Lower lobe of right lung (tissue), 2 donors: ENCODE results near the gene PFN1. TPM values are rescaled to one million over a fixed set of nuclear protein-coding genes. Genes with fewer than 3 reads are reported as not detected.

ENCODE experiments used
- ATAC-seq, 2 donors: fragments of 200-7000 bp; cut with Tn5 transposase; one replicate each; pipeline ENCODE4 v1.9.1; 2020 to 2022; ENCODE audit warnings: mild to moderate bottlenecking in 2 of 2, moderate library complexity in 2 of 2
- DNase-seq: peaks from one replicate; pipeline ENCODE4 v3.0.0-alpha.2; 2020
- H3K27ac ChIP-seq: fragments of 200-600 bp; one replicate; pipeline ENCODE4 v1.8.0; 2022
- H3K27me3 ChIP-seq: fragments of 200-600 bp; one replicate; pipeline ENCODE4 v1.8.0; 2022; ENCODE audit warnings: low read depth
- H3K36me3 ChIP-seq: fragments of 200-600 bp; one replicate; pipeline ENCODE4 v1.8.0; 2022; ENCODE audit warnings: mild to moderate bottlenecking
- H3K4me1 ChIP-seq: fragments of 200-600 bp; one replicate; pipeline ENCODE4 v1.8.0; 2022
- H3K4me3 ChIP-seq: fragments of 200-600 bp; one replicate; pipeline ENCODE4 v1.8.0; 2022; ENCODE audit warnings: mild to moderate bottlenecking
- H3K9me3 ChIP-seq: fragments of 200-600 bp; one replicate; pipeline ENCODE4 v1.8.0; 2022
- CTCF ChIP-seq: fragments of 200-600 bp; IDR thresholded peaks from one replicate; pipeline ENCODE4 v1.8.0; 2022; ENCODE audit warnings: antibody characterized with exemption, mild to moderate bottlenecking
- intact Hi-C: fragments of 100-400 bp; cut with DNase I; formaldehyde crosslinking; loops from one replicate; pipeline ENCODE4 v1.11.0; 2022
- total RNA-seq: library from RNA; stranded (reverse); fragmentation: NEBNext Ultra II Directional; extraction: Animal tissue kit (Norgen Biotek cat#: 25700); gene quantifications from one replicate; pipeline ENCODE4 v1.2.1, GENCODE V29; 2021
- donor health status: DM: no; HTN: yes; CAD: no; lungs with severe emphysema.

The PFN1 gene
- total RNA-seq, 1 donor from 2014 or later: 528 TPM

- intact Hi-C loops: no loop called here
- ATAC-seq (peak in 1 of 2 donors; percentile 7), DNase-seq (no peak)
- Histone ChIP-seq H3K4me3 (no peak overlapping the region), H3K9me3 (no peaks in the 10 kb centered on the region), H3K27ac (no peak overlapping the region), H3K27me3 (no peaks in the 10 kb centered on the region), H3K36me3 (peaks cover 33% of the 10 kb centered on the region), H3K4me1 (peaks cover 6% of the 10 kb centered on the region)
- TF ChIP-seq CTCF: peak; percentile 34
These were observed 8.2 kb upstream of the PFN1 start for GRCh38 chr17:4956493-4957061.

GRCh38 chr17:4955091-4955490 lies 6.8 kb upstream of the PFN1 start:
- ATAC-seq (no peak), DNase-seq (no peak)
- peaks cover 24% of the 10 kb centered on the region for H3K36me3 ChIP-seq
- H3K27ac ChIP-seq: no peak overlapping the region
- no peak overlapping the region for H3K4me3 ChIP-seq
- peaks cover 18% of the 10 kb centered on the region for H3K4me1 ChIP-seq
- intact Hi-C loops: no loop called here
- H3K27me3 ChIP-seq: no peaks in the 10 kb centered on the region
- H3K9me3 ChIP-seq: no peaks in the 10 kb centered on the region
- no peak for TF ChIP-seq CTCF

GRCh38 chr17:4953451-4953961 lies 5.2 kb upstream of the PFN1 start:
- ATAC-seq (no peak), DNase-seq (no peak)
- no peaks in the 10 kb centered on the region for H3K27me3 ChIP-seq
- H3K4me1 ChIP-seq: peaks cover 18% of the 10 kb centered on the region
- intact Hi-C loops: no loop called here
- no peak for TF ChIP-seq CTCF
- no peak overlapping the region for H3K4me3 ChIP-seq
- no peak overlapping the region for H3K27ac ChIP-seq
- no peaks in the 10 kb centered on the region for H3K9me3 ChIP-seq
- peaks cover 10% of the 10 kb centered on the region for H3K36me3 ChIP-seq

- ATAC-seq (no peak), DNase-seq (no peak)
- no peak overlapping the region for H3K27ac ChIP-seq
- no peaks in the 10 kb centered on the region for H3K27me3 ChIP-seq
- H3K36me3 ChIP-seq: peaks cover 3% of the 10 kb centered on the region
- H3K9me3 ChIP-seq: no peaks in the 10 kb centered on the region
- no peak overlapping the region for H3K4me3 ChIP-seq
- H3K4me1 ChIP-seq: peaks cover 22% of the 10 kb centered on the region
- no peak for TF ChIP-seq CTCF
- intact Hi-C loops: no loop called here
These were observed 3.2 kb upstream of the PFN1 start for GRCh38 chr17:4951486-4951885.

- Histone ChIP-seq H3K4me1 (peaks cover 29% of the 10 kb centered on the region), H3K27me3 (no peaks in the 10 kb centered on the region), H3K4me3 (peak within 1 kb of the TSS; percentile 99), H3K27ac (peak within 1 kb of the TSS; percentile 98), H3K9me3 (no peaks in the 10 kb centered on the region), H3K36me3 (peaks cover 10% of the 10 kb centered on the region)
- intact Hi-C loops: no loop called here
- TF ChIP-seq CTCF: no peak
- DNase-seq (no peak), ATAC-seq (no peak)
These were observed 2.4 kb upstream of the PFN1 start, which contains the start of gene ENO3 for GRCh38 chr17:4950746-4951204. Gene ENO3 (plus strand): TSS chr17:4951119. CDS start chr17:4951830, 711 bp downstream.
